B cell (primary cell): ENCODE measurements around the gene SUCLG2. TPM values are rescaled to one million over a fixed set of nuclear protein-coding genes. Genes with fewer than 3 reads are reported as not detected.

ENCODE experiments used
- ATAC-seq: fragments of 200-7000 bp; cut with Tn5 transposase; one replicate; pipeline ENCODE4 v1.10.0; 2021; ENCODE audit warnings: low read depth, mild to moderate bottlenecking, moderate number of reproducible peaks, moderate library complexity
- CTCF ChIA-PET: fragments of 350-600 bp; sonication (Branson Sonifier 250); formaldehyde crosslinking; loops from one replicate; lab custom pipeline; 2021; ENCODE audit warnings: antibody characterized with exemption, inconsistent platforms; lab: Charles Lee
- POLR2A ChIA-PET: fragments of 350-600 bp; sonication (Branson Sonifier 250); formaldehyde crosslinking; loops from one replicate; lab custom pipeline; 2021; ENCODE audit warnings: antibody characterized with exemption; lab: Charles Lee
- DNase-seq: peaks from one replicate; pipeline ENCODE4 v3.0.0; 2013
- H2AFZ ChIP-seq: 2 replicates; pipeline ENCODE4 v1.6.1; 2012; ENCODE audit warnings: mild to moderate bottlenecking, low read depth, low read length; ENCODE audit not compliant: insufficient read depth, poor library complexity, severe bottlenecking
- H3K27ac ChIP-seq, 2 donors: 1 replicate in 1 of 2; 2 replicates in 1 of 2; pipeline ENCODE4 v1.5.1; 2012 to 2013; ENCODE audit warnings: low read length in 2 of 2, mild to moderate bottlenecking in 2 of 2, moderate library complexity in 1 of 2
- H3K27me3 ChIP-seq, 4 experiments: fragments of 200-600 bp in 1 of 4; sonication (generic) in 1 of 4; replicated peaks in 1 of 4; 1 replicate in 2 of 4; 2 replicates in 2 of 4; pipeline versions ENCODE4 v1.6.1 to v1.7.0; 2013 to 2016; ENCODE audit warnings: low read length in 3 of 4, mild to moderate bottlenecking in 2 of 4, mixed read lengths in 1 of 4, moderate library complexity in 1 of 4; ENCODE audit not compliant: insufficient read depth in 4 of 4, control insufficient read depth in 3 of 4; ENCODE audit errors: control extremely low read depth in 1 of 4
- H3K36me3 ChIP-seq, 2 experiments: replicated peaks in 1 of 2; 1 replicate in 1 of 2; 2 replicates in 1 of 2; pipeline versions ENCODE4 v1.6.1 to v1.7.1; 2013; ENCODE audit warnings: low read length in 1 of 2; ENCODE audit not compliant: insufficient read depth in 2 of 2, control insufficient read depth in 1 of 2; ENCODE audit errors: control extremely low read depth in 1 of 2, extremely low read depth in 1 of 2
- H3K4me1 ChIP-seq, 2 donors: fragments of 200-600 bp in 1 of 2; sonication (generic) in 1 of 2; 1 replicate in 1 of 2; 2 replicates in 1 of 2; pipeline versions ENCODE4 v1.5.1 to v1.6.1; 2013 to 2017; ENCODE audit warnings: low read length in 2 of 2; ENCODE audit not compliant: control insufficient read depth in 2 of 2, insufficient read depth in 2 of 2
- H3K4me2 ChIP-seq: replicated peaks from 2 replicates; pipeline ENCODE3; 2012; ENCODE audit warnings: mild to moderate bottlenecking, low read depth, low read length; ENCODE audit not compliant: poor library complexity, severe bottlenecking
- H3K4me3 ChIP-seq, 5 experiments: fragments of 200-600 bp in 1 of 5; sonication (generic) in 1 of 5; 1 replicate in 3 of 5; 2 replicates in 2 of 5; pipeline versions ENCODE4 v1.5.1 to v1.7.0; 2011 to 2016; ENCODE audit warnings: low read length in 4 of 5, mild to moderate bottlenecking in 4 of 5, low read depth in 2 of 5, control low read depth in 1 of 5, moderate library complexity in 1 of 5; ENCODE audit not compliant: insufficient read depth in 1 of 5; ENCODE audit errors: control extremely low read depth in 1 of 5, extremely low read depth in 1 of 5
- H3K79me2 ChIP-seq: fragments of 200-600 bp; sonication (generic); one replicate; pipeline ENCODE4 v1.6.0; 2016; ENCODE audit warnings: low read length; ENCODE audit not compliant: control insufficient read depth, insufficient read depth
- H3K9ac ChIP-seq: fragments of 200-600 bp; sonication (generic); 2 replicates; pipeline ENCODE4 v1.6.1; 2017; ENCODE audit warnings: mild to moderate bottlenecking, low read length, moderate library complexity
- H3K9me3 ChIP-seq, 3 donors: one replicate each; pipeline versions ENCODE4 v1.6.1 to v1.7.1; 2013; ENCODE audit warnings: low read length in 2 of 3; ENCODE audit not compliant: control insufficient read depth in 2 of 3, insufficient read depth in 1 of 3; ENCODE audit errors: control extremely low read depth in 1 of 3
- H4K20me1 ChIP-seq: 2 replicates; pipeline ENCODE4 v1.6.0; 2012; ENCODE audit warnings: mild to moderate bottlenecking, low read length; ENCODE audit not compliant: insufficient read depth, control insufficient read depth, poor library complexity, severe bottlenecking
- H3K27ac Mint-ChIP-seq: one replicate; pipeline ENCODE4 v1.8.0; 2021; ENCODE audit warnings: mixed read lengths
- H3K27me3 Mint-ChIP-seq: one replicate; pipeline ENCODE4 v1.8.0; 2021; ENCODE audit warnings: mixed read lengths
- H3K4me1 Mint-ChIP-seq: one replicate; pipeline ENCODE4 v1.8.0; 2021; ENCODE audit warnings: mixed read lengths
- H3K4me3 Mint-ChIP-seq: one replicate; pipeline ENCODE4 v1.8.0; 2021; ENCODE audit warnings: mixed read lengths
- H3K9me3 Mint-ChIP-seq: one replicate; pipeline ENCODE4 v1.8.0; 2022; ENCODE audit warnings: mixed read lengths; ENCODE audit not compliant: insufficient read depth
- CTCF ChIP-seq: fragments of 200-600 bp; IDR thresholded peaks from one replicate; pipeline ENCODE4 v1.8.0; 2022; ENCODE audit warnings: antibody characterized with exemption, mild to moderate bottlenecking
- EZH2 ChIP-seq: IDR thresholded peaks from 2 replicates; pipeline ENCODE4 v1.6.1; 2012; ENCODE audit warnings: borderline replicate concordance, low read depth, mild to moderate bottlenecking, moderate library complexity, low read length; ENCODE audit not compliant: insufficient read depth, poor library complexity, severe bottlenecking
- intact Hi-C: fragments of 100-400 bp; cut with micrococcal nuclease; formaldehyde crosslinking; loops from one replicate; pipeline ENCODE4 v1.10.0; 2022
- polyA plus RNA-seq: library from polyadenylated mRNA; depleted of rRNA; stranded (reverse); fragments of >200 nt; gene quantifications from 2 replicates; pipeline ENCODE4 v1.2.3, GENCODE V29; 2012
- total RNA-seq, 2 donors: library from RNA; stranded (reverse); fragments of 120-200 nt in 1 of 2; gene quantifications; 1 replicate in 1 of 2; 2 replicates in 1 of 2; pipeline versions ENCODE4 v1.2.3 to v1.2.4, GENCODE V29; 2013 to 2022

The SUCLG2 gene
- total and polyA plus RNA-seq, 2 donors (not counting 1 experiment from before 2014, with no cell fraction given) = 9.1 to 35.8 TPM

GRCh38 chr3:67349551-67350174 is 304.7 kb downstream of the SUCLG2 start:
- Histone ChIP-seq H4K20me1 (no peaks in the 10 kb centered on the region), H3K4me1 (no peaks in the 10 kb centered on the region), H2AFZ (no peak overlapping the region), H3K36me3 (no peaks in the 10 kb centered on the region), H3K27ac (no peak overlapping the region), H3K27me3 (no peaks in the 10 kb centered on the region), H3K4me3 (no peak overlapping the region), H3K79me2 (no peaks in the 10 kb centered on the region), H3K9ac (no peak overlapping the region), H3K4me2 (no peak overlapping the region), H3K9me3 (peaks cover 0 to 6% (median 0%) of the 10 kb centered on the region in 3 donors)
- Mint-ChIP-seq H3K9me3 (peaks cover 2% of the 10 kb centered on the region), H3K27me3 (no peaks in the 10 kb centered on the region), H3K27ac (no peak overlapping the region), H3K4me1 (no peaks in the 10 kb centered on the region), H3K4me3 (no peak overlapping the region)
- intact Hi-C loops = loop anchor here (10.0 kb wide), 1 partner anchor 375 kb away; no protein-coding TSS in a partner anchor
- TF ChIP-seq EZH2 = no peak
- no peak for TF ChIP-seq CTCF
- DNase-seq (no peak), ATAC-seq (no peak)
- POLR2A ChIA-PET = no interaction called here
- CTCF ChIA-PET = no interaction called here

GRCh38 chr3:67346081-67346480 is 308.3 kb downstream of the SUCLG2 start:
- Histone ChIP-seq H3K4me3 (no peak overlapping the region), H3K4me1 (no peaks in the 10 kb centered on the region), H3K9me3 (peaks cover 0 to 8% (median 1%) of the 10 kb centered on the region in 3 donors), H3K27me3 (no peaks in the 10 kb centered on the region), H3K27ac (no peak overlapping the region), H3K36me3 (no peaks in the 10 kb centered on the region), H3K79me2 (no peaks in the 10 kb centered on the region), H4K20me1 (no peaks in the 10 kb centered on the region), H3K4me2 (no peak overlapping the region), H2AFZ (no peak overlapping the region), H3K9ac (no peak overlapping the region)
- intact Hi-C loops = no loop called here
- H3K27me3 Mint-ChIP-seq = no peaks in the 10 kb centered on the region
- no peaks in the 10 kb centered on the region for H3K4me1 Mint-ChIP-seq
- no peak for DNase-seq
- ChIA-PET POLR2A (no interaction called here), CTCF (no interaction called here)
- TF ChIP-seq CTCF = no peak
- TF ChIP-seq EZH2 = no peak
- peaks cover 5% of the 10 kb centered on the region for H3K9me3 Mint-ChIP-seq
- no peak overlapping the region for H3K4me3 Mint-ChIP-seq
- ATAC-seq = no peak
- no peak overlapping the region for H3K27ac Mint-ChIP-seq
